Hematopoietic multipotent progenitor cell treated with erythropoietin and hydrocortisone succinate and interleukin-3 and kit ligand, for 8 days (in vitro differentiated cells): ENCODE measurements around the gene ABHD16B.
"Not testable (repeated sequence)": the region's sequence is repeated elsewhere in the genome, so short reads cannot be mapped to it uniquely, and the experiment has no call there.

Experiments used
- DNase-seq: peaks from one replicate; pipeline ENCODE4 v3.0.0-alpha.2; 2015

The ABHD16B gene

DNA sequence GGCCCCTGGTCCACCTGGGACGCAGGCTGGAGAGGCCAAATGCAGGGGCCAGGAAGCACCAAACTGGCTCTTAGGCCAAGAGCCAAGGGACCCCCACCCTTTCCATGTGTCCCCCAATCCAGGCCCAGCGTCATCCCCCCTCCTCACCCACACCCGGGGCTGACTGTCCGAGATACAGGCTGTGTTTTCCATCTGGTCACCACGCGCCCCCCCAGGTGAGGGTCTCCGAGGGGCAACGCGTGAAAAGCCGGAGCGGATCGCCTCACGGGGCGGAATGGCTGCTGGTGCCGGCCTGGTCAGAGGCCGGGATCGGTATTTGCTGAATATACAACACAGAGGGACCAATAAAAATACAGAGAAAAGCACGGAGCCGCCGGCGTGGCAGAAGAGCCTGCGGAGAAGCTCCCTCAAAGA, 5.2 kb upstream of the ABHD16B start:
- DNase-seq, result no peak

DNA sequence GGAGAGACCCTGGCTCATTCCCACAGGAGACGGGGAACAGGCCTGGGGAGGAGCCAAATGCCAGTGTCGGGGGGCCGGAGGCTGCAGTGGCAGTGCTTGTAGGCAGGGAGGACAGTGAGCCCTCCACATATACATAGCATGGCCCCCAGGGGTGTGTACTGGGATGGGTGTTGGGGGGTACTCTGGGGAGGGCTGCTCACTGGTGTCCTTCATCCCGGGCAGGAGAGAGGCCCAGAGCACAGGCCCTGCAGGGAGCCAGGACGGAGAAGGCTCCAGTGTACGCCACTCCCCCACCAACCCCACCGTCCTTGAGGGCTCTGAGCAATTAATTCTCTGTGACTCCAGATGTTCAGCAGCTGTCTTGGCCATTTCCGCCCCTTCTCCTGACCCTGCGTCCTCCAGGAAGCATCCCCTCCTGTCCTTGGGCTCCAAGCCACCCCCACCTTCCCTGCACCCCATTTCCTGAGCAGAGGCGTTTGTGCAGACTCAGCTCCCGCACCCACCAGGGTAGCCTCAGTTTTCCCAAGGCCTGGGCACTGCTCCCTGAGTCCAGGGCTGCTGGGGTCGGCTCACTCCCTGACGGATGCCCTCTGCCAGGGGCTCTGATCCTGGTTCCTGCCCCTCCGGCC, 3.4 kb upstream of the ABHD16B start:
- no peak for DNase-seq

DNA sequence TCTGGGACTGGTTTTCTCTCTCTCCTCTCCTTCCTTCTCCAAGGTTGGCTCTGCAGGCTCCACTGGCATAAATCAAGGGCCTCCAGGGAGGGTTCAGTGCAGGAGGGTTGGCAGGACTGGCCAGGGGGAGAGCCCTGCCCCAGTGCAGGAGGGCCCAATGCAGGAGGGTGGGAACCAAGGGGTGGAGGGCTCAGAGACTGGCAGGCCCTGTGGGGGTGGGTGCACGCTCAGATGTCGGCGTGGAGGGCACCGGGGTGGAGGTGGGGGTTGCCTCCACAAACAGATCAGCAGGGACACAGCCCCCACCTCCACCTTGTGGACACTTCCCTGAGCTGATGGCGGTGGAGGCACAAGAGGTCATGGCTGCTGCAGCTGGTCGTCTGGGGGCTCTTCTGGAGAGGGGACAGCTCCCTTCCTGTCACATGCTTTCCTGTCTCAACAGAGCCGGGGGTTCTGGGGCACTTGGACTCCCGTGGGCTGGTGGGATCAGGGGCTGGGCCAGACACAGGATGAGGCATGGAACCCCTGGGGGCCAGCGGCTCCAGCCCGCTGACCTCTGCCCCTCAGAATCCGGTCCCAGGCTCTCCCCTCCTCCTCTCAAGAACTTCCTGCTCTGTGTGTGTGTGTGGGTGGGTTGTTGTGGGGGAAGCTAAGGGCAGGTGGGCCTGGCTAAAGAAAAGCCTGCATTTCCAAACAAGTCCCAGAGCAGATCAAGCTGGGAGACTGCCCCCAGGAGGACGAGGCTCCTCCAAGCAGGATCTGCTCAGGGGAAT, 2.7 kb upstream of the ABHD16B start:
- peak; percentile 14 for DNase-seq

DNA sequence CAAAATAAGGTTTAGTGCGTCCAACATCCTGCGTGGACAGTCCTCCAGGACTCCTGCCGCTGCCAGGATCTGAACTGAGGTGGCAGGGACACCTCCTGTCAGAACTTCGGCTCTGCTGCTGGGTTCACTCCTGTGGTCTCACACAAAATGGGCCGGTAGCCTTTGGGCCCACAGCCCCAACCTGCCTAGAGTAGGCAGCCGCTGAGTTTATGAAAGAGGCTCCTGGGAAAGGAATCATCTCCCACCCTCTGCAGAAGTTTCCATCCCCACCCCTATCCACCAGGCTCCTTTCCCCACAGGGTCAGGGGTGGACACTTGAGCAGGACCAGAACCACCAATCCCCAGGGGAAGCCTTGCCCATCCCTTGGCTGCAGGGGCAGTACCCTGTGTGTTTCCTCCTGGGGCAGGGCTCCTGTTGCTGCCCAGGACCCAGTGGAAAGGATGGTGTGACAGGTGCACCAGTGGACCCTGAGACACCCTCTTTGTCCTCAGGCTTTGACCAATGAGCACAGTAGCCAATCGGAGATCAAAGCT, 2.1 kb upstream of the ABHD16B start:
- no peak for DNase-seq

DNA sequence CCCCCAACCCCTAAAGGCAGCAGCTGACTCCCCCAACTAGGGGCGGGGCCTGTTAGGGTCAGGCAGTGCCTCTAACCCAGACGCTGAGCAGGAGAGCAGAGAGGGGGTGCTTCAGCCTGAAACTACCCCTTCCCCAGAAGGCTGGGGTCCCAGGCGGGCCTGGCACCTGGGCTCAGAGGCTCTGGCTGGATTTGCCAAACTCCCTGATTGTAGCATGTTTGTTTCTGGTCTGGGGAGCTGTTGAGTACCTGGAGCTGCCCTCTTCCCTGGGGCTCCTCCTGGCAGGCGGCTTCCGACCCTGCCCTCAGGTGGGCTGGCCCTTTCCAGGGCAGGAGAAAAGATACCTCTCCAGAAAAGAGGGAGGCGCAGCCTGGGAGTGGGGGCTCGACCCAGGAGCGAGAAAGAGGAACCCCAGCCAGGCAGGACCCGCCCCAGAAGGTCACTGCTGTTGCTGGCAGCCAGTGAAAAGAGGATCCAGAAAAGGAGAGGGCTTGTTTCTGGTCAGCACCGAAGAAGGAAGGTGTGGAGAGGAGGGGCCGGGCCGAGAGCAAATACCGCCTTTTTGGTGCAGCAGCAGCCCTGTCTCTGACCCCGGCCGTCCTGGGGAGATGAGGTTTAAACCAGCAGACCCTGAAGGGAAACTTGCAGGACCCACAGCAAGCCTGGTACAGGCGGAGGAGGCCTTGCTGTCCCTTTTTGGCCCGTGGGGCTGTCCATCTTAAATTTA, 810 bp upstream of the ABHD16B start:
- no peak for DNase-seq

DNA sequence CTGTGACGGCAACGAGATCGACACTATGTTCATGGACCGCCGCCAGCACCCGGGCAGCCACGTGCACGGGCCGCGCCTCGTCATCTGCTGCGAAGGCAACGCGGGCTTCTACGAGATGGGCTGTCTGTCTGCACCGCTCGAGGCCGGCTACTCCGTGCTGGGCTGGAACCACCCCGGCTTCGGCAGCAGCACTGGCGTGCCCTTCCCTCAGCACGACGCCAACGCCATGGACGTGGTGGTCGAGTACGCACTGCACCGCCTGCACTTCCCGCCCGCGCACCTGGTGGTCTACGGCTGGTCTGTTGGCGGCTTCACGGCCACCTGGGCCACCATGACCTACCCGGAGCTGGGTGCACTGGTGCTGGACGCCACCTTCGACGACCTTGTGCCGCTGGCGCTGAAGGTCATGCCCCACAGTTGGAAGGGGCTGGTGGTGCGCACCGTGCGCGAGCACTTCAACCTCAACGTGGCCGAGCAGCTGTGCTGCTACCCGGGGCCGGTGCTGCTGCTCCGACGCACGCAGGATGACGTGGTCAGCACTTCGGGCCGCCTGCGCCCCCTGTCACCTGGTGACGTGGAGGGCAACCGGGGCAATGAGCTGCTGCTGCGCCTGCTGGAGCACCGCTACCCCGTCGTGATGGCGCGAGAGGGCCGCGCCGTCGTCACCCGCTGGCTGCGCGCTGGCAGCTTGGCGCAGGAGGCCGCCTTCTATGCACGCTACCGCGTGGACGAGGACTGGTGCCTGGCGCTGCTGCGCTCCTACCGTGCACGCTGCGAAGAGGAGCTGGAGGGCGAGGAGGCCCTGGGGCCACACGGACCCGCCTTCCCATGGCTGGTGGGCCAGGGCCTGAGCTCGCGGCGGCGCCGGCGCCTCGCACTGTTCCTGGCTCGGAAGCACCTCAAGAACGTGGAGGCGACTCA, 943 bp downstream of the ABHD16B start:
- DNase-seq, result no peak

DNA sequence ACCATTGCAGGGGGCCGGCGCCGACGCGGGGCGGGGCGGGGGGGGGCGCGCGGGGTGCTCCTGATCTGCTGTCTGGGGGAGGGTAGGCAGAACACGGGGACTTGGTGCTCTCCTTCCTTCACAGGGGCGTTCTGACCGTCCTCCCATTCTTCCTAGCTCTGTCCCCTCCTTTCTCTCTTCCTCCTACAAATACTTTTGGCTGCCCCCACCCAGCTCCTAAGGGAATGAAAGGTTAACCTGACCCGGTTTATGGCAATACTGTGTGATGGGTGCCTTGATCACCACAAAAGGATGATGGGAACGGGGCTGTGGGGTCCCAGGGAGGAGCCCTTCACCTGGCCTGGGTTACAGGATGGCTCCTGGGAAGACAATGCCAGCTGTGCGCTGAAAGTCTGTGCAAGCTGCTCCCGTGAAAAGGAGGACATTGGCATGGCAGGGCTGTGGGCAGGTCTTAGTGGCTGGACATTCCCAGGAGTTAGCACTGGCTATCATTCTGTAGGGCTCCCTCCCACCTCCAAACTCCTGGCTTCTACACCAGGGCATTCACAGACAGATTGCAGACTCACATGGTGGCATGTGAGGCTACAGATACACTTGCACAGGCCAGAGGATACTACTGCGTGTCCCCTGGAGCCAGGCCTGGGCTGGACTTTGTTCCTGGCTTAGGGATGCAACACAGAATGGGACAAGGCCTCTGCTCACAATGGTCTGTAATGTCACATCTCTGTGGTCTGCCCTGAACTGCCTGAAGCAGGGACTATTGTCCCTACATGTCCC, 1.9 kb downstream of the ABHD16B start:
- DNase-seq, result no peak

DNA sequence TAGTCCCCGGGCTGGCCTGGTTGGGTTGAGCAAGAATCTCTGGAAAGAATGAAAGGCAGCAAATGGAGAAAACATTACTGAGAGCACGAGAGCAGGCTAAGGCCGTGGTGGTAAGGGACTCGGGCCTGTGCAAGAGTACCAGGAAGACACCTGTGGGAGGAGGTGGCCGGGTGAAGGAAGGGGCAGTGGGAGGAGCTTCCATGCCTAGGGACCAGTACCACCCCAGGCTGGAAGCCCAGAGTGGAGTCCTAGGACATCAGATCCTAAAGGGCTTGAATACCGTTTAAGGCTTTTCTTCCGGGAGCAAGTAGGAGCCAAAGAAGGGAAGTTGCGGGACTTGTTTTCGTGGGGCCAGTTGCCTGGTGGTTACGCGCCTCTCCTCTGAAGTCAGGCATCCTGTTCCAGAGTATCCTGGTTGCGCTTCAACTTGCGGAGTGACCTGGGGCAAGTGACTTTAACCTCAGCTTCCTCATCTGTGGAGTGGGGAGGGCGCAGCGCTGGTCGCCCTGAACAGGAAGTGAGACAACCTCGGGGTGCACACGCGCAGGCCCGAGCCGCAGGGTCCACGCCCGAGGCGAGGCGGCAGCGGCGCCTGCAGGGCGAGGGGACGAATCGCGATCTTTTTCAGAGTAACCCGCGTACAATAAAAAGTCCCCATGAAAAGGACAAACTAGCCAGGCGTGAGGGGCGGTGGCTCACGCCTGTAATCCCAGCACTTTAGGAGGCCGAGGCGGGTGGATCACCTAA, 2.7 kb downstream of the ABHD16B start:
- peak; percentile 88 for DNase-seq

DNA sequence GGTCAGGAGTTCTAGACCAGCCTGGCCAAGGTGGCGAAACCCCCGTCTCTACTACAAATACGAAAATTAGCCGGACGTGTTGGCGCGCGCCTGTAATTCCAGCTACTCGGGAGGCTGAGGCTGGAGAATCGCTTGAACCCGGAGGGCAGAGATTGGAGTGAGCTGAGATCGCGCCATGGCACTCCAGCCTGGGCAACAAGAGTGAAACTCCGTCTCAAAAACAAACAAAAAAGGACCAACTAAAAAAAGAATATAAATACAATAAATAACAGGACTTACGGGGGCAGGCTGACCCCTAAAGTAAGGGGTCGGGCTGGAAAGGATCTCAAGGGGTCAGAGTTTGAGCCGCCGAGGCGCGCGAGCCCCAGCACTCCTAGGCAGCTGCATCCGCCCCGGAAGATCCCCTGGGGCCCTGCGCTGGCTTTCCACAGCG, 3.3 kb downstream of the ABHD16B start:
- DNase-seq, result no peak

DNA sequence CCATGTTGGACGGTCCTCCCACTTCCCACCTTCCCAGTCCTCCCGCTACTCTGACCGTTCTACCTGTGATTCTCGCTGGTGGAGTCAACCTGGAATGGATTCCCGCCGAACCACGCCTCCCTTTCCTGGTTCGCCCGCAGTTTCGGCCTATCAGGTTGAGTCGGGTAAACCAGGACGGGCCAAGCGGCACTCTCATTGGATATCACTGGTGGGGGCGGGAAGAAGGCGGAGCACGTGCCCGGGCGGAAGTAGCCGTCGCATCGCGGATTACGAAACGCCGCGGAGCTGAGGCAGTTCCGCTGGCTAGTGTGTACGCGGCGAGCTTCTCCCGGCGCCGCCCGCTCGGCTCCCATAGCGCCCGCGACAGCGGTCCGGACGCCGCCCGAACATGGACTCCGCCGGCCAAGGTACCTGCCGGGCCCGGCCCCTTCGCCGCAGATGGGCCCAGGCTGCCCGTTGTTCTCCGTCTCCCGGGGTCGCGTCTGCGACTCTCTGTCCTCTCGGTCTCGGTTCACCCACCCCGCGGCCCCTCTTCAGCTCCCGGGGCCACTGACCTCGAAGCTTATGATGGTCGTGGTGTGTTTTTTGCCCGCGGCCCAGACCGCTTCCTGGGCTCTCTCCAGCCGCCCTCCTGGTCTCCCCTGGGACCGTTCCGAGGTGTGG, 3.8 kb downstream of the ABHD16B start, which contains the start of gene TPD52L2:
Gene TPD52L2 (plus strand): TSS at position 293 of the 663 bp plus-strand sequence. CDS start 96 bp downstream, at position 389.
- peak; percentile 98 for DNase-seq

DNA sequence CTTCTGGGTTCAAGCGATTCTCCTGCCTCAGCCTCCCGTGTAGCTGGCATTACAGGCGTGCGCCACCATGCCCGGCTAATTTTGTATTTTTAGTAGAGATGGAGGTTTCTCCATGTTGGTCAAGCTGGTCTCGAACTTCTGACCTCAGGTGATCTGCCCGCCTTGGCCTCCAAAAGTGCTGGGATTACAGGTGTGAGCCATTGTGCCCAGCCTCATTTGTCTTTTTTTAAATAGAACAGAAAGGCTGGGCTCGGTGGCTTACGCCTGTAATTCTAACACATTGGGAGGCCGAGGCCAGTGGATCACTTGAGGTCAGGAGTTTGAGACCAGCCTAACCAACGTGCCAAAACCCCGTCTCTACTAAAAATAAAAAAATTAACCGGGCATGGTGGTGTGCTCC, 5.7 kb downstream of the ABHD16B start:
- not testable (repeated sequence) for DNase-seq

DNA sequence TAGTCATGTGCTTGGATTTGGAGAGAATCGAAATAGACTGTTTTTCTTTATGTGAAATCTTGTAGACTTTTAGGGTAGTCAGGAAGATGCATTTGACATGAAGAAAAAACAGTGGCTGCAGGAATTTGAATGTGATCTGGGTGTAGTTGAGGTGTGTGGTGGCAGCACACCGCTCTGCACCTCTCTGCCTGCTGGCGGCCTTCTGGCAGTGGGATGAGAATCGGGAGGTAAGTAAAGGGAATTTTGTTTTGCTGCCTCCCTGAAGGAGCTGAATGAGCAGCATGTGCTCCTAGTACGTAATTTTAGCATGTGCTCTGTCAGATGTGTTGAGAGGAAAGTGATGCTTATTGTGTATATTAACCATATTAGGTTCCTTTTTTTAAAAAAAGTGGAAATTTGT, 7.0 kb downstream of the ABHD16B start:
- no peak for DNase-seq

DNA sequence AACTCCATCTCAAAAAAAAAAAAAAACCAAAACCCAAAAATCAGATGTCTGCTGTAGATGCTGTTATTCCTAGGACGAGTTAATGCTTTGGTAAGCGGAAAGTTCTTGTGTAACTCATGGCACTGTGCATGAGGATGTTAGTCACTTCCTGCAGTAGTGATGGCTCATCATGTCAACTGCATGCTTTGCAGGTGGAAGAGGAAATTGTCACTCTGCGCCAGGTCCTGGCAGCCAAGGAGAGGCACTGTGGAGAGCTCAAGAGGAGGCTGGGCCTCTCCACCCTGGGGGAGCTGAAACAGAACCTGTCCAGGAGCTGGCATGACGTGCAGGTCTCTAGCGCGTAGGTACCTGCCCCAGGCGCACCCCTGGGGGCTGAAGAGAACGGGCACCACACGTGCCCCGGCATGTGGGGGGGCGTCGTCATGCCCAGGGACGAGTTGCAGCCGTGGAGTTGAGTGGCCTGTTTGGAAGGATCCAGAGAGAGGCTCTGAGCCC, 12.2 kb downstream of the ABHD16B start:
- no peak for DNase-seq

DNA sequence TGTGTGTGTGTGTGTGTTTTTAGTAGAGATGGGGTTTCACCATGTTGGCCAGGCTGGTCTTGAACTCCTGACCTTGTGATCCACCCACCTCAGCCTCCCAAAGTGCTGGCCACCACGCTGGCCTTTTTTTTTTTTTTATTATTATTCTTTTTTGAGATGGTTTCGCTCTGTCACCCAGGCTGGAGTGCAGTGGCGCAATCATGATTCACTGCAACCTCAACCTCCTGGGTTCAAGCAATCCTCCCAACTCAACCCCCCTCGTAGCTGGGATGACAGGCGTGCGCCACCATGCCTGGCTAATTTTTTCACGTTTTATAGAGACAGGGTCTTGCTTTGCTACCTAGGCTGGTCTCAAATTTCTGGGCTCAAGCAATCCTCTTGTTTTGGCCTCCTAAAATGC, 12.9 kb downstream of the ABHD16B start:
- not testable (repeated sequence) for DNase-seq

DNA sequence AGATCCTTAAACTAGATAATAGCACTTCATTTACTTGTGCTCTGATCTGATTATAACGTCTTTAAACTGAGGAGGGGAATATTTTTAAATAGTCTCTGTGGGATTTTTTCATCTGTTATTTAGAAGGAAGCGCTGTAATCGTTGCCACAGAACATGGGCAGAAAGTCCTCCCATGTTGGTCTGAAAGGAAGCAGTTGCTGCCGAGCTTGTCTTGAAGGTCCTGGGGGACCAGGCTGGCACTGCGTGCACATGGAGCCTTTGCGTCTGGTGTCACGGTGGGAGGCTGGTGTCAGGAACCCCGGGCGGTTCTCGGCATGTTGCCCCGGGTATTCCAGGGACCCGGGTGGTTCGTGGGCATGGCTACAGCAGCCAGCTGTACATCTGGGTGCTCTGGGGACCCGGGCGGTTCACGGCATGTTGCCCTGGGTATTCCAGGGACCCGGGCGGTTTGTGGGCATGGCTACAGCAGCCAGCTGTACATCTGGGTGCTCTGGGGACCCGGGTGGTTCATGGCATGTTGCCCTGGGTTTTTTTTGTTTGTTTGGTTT, 15.3 kb downstream of the ABHD16B start:
- no peak for DNase-seq

DNA sequence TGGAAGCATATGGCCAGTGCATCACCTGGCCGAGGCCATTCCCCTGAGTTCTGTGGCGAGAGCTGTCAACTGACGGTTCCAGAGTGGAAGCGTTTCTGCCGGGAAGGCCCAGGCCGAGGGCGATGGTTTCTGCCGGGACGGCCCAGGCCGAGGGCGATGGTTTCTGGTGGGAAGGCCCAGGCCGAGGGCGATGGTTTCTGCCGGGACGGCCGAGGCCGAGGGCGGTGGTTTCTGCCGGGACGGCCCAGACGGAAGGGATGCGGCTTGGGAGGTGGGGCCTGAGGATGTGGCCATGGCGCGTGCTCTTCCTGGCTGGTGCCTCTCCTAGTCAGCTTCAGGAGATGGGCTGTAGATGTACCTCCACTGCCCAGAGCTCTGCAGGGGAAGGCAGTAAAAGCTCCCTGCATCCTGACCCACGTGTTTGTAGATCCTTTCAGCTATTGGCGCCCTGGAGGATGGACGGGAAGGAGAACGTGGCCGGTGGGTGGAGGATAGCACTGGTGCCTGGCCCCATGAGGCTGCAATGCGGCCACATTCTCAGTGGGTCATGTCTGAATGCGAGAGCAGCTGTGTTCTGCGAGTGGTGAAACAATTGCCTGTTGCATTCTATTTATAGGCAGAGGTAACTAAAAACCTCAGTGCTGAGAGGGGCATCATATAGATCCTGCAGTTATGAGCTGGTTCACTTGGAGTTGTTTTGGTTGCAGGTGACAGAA, 16.6 kb downstream of the ABHD16B start:
- no peak for DNase-seq

DNA sequence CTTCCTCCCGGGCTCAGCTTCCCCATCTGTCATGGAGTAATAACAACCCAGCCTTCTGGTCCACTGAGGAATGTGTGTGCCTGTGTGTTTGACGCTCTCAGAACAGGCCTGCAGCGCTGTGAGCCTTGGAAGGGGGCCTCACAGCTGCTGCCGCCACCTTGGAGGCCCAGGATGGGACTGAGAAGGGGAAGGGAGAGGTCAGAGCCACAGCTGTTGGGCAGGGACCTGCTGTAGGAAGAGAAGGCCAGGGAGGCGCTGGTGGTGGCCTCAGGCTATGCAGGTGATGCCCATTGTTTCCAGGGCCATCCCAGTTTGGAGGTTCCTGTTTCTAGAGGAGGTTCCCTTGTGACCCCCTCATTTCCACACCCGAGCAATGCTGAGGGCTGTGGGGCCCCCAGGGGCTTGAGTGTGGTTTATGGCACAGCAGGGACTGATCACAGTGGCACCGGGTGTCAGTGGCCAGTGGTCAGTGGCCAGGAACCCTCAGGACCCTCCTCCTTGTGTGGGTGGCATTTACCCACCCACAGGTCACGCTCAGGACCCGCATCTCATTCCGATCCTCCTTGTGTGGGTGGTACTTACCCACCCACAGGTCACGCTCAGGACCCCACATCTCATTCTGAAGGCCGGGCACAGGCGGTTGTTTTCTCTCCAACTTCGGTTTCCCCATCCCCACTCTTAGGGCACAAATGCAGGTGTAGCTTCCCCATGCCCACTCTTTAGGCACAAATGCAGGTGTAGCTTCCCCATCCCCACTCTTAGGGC, 17.8 kb downstream of the ABHD16B start:
- DNase-seq, result no peak

DNA sequence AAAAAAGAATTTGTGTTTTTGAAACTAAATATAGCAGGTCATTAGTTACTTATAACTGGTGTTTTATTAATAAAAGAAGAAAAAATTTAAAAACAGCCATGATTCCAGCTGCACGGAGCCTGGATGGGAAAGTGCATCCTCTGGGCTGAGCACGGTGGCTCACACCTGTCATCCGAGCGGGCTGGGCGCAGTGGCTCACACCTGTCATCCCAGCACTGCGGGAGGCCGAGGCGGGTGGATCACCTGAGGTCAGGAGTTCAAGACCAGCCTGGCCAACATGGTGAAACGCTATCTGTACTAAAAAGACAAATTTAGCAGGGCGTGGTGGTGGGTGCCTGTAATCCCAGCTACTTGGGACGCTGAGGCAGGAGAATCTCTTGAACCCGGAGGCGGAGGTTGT, 19.6 kb downstream of the ABHD16B start:
- DNase-seq, result not testable (repeated sequence)
